Activated CD4-positive, alpha-beta memory T cell treated with anti-CD3 and anti-CD28 coated beads, Interleukin-2, amount 10 ng/mL, durations not matched to agents 7 days and 5 days (primary cell): Measurements from ENCODE around the gene OSBPL6. TPM values are rescaled to one million over a fixed set of nuclear protein-coding genes. Genes with fewer than 3 reads are reported as not detected.

Experiments
- CTCF ChIA-PET: fragments of 350-600 bp; sonication (Branson Sonifier 250); formaldehyde crosslinking; loops from one replicate; lab custom pipeline; 2021; ENCODE audit warnings: antibody characterized with exemption, inconsistent platforms; lab: Charles Lee
- POLR2A ChIA-PET: fragments of 350-600 bp; sonication (Branson Sonifier 250); formaldehyde crosslinking; loops from one replicate; lab custom pipeline; 2021; ENCODE audit warnings: antibody characterized with exemption; lab: Charles Lee
- DNase-seq: peaks from one replicate; pipeline ENCODE4 v3.0.0-alpha.2; 2020
- H3K27ac Mint-ChIP-seq: one replicate; pipeline ENCODE4 v1.8.0; 2021; ENCODE audit warnings: mild to moderate bottlenecking, mixed read lengths
- H3K27me3 Mint-ChIP-seq: one replicate; pipeline ENCODE4 v1.8.0; 2021; ENCODE audit warnings: mixed read lengths
- H3K36me3 Mint-ChIP-seq: one replicate; pipeline ENCODE4 v1.8.0; 2021; ENCODE audit warnings: low read depth, mixed read lengths
- H3K4me1 Mint-ChIP-seq: one replicate; pipeline ENCODE4 v1.8.0; 2021; ENCODE audit warnings: mixed read lengths
- H3K4me3 Mint-ChIP-seq: one replicate; pipeline ENCODE4 v1.8.0; 2021; ENCODE audit warnings: mild to moderate bottlenecking, mixed read lengths
- H3K9me3 Mint-ChIP-seq: one replicate; pipeline ENCODE4 v1.8.0; 2021; ENCODE audit warnings: mixed read lengths
- total RNA-seq, 2 experiments: library from RNA; stranded (reverse); gene quantifications; one replicate each; pipeline ENCODE4 v1.2.3, GENCODE V29; 2021

Gene OSBPL6
- total RNA-seq, 2 experiments from 2014 or later, result 0.78 to 0.88 TPM

GRCh38 chr2:178287652-178288344 is 93.5 kb downstream of the OSBPL6 start:
- Mint-ChIP-seq H3K9me3 (no peaks in the 10 kb centered on the region), H3K27me3 (peaks cover 22% of the 10 kb centered on the region), H3K27ac (no peak overlapping the region), H3K4me1 (peaks cover 4% of the 10 kb centered on the region), H3K4me3 (no peak overlapping the region), H3K36me3 (no peaks in the 10 kb centered on the region)
- CTCF ChIA-PET, result no interaction called here
- POLR2A ChIA-PET, result no interaction called here
- no peak for DNase-seq

GRCh38 chr2:178291703-178292102 is 97.4 kb downstream of the OSBPL6 start:
- POLR2A ChIA-PET, result no interaction called here
- Mint-ChIP-seq H3K36me3 (no peaks in the 10 kb centered on the region), H3K9me3 (no peaks in the 10 kb centered on the region), H3K4me3 (no peak overlapping the region), H3K27me3 (peaks cover 24% of the 10 kb centered on the region), H3K4me1 (no peaks in the 10 kb centered on the region), H3K27ac (no peak overlapping the region)
- no peak for DNase-seq
- CTCF ChIA-PET, result no interaction called here

GRCh38 chr2:178292586-178292985 is 98.3 kb downstream of the OSBPL6 start:
- H3K27ac Mint-ChIP-seq, result no peak overlapping the region
- peaks cover 24% of the 10 kb centered on the region for H3K27me3 Mint-ChIP-seq
- no peaks in the 10 kb centered on the region for H3K4me1 Mint-ChIP-seq
- POLR2A ChIA-PET, result no interaction called here
- no peak for DNase-seq
- CTCF ChIA-PET, result no interaction called here
- H3K9me3 Mint-ChIP-seq, result no peaks in the 10 kb centered on the region
- H3K36me3 Mint-ChIP-seq, result no peaks in the 10 kb centered on the region
- no peak overlapping the region for H3K4me3 Mint-ChIP-seq

- no peaks in the 10 kb centered on the region for H3K36me3 Mint-ChIP-seq
- POLR2A ChIA-PET, result no interaction called here
Measured at GRCh38 chr2:178295115-178295514, 100.8 kb downstream of the OSBPL6 start.

GRCh38 chr2:178295906-178296305 is 101.6 kb downstream of the OSBPL6 start:
- DNase-seq, result no peak
- CTCF ChIA-PET, result no interaction called here

More at GRCh38 chr2:178295115-178295514, 100.8 kb downstream of the OSBPL6 start:
- DNase-seq, result no peak
- Mint-ChIP-seq H3K27ac (no peak overlapping the region), H3K4me3 (no peak overlapping the region), H3K9me3 (no peaks in the 10 kb centered on the region), H3K4me1 (no peaks in the 10 kb centered on the region), H3K27me3 (peaks cover 21% of the 10 kb centered on the region)
- CTCF ChIA-PET, result no interaction called here

GRCh38 chr2:178296394-178297090 is 102.2 kb downstream of the OSBPL6 start:
- no peak overlapping the region for H3K4me3 Mint-ChIP-seq
- no peak overlapping the region for H3K27ac Mint-ChIP-seq
- CTCF ChIA-PET, result no interaction called here
- peaks cover 21% of the 10 kb centered on the region for H3K27me3 Mint-ChIP-seq
- no peaks in the 10 kb centered on the region for H3K36me3 Mint-ChIP-seq
- H3K4me1 Mint-ChIP-seq, result no peaks in the 10 kb centered on the region
- POLR2A ChIA-PET, result no interaction called here
- H3K9me3 Mint-ChIP-seq, result no peaks in the 10 kb centered on the region
- DNase-seq, result no peak

More at GRCh38 chr2:178295906-178296305, 101.6 kb downstream of the OSBPL6 start:
- H3K27me3 Mint-ChIP-seq, result peaks cover 24% of the 10 kb centered on the region
- no peak overlapping the region for H3K27ac Mint-ChIP-seq
- POLR2A ChIA-PET, result no interaction called here
- no peaks in the 10 kb centered on the region for H3K4me1 Mint-ChIP-seq
- no peak overlapping the region for H3K4me3 Mint-ChIP-seq
- no peaks in the 10 kb centered on the region for H3K36me3 Mint-ChIP-seq
- no peaks in the 10 kb centered on the region for H3K9me3 Mint-ChIP-seq

GRCh38 chr2:178297091-178297411 is 102.7 kb downstream of the OSBPL6 start:
- DNase-seq, result no peak
- ChIA-PET POLR2A (no interaction called here), CTCF (no interaction called here)
- H3K9me3 Mint-ChIP-seq, result no peaks in the 10 kb centered on the region
- H3K36me3 Mint-ChIP-seq, result no peaks in the 10 kb centered on the region
- H3K4me1 Mint-ChIP-seq, result no peaks in the 10 kb centered on the region
- no peak overlapping the region for H3K4me3 Mint-ChIP-seq
- H3K27ac Mint-ChIP-seq, result no peak overlapping the region
- H3K27me3 Mint-ChIP-seq, result peaks cover 22% of the 10 kb centered on the region

GRCh38 chr2:178298785-178299212 is 104.5 kb downstream of the OSBPL6 start:
- Mint-ChIP-seq H3K4me1 (no peaks in the 10 kb centered on the region), H3K36me3 (no peaks in the 10 kb centered on the region), H3K27ac (no peak overlapping the region), H3K4me3 (no peak overlapping the region), H3K27me3 (peaks cover 23% of the 10 kb centered on the region), H3K9me3 (no peaks in the 10 kb centered on the region)
- ChIA-PET POLR2A (no interaction called here), CTCF (interaction anchor here (1.3 kb wide), 1 partner anchor 188 kb away, joined by 3 read pairs; no protein-coding TSS in a partner anchor)
- DNase-seq, result no peak

- DNase-seq, result no peak
- CTCF ChIA-PET, result interaction anchor here (1.1 kb wide), 1 partner anchor 22 kb away, joined by 3 read pairs; no protein-coding TSS in a partner anchor
- H3K4me3 Mint-ChIP-seq, result no peak overlapping the region
- H3K9me3 Mint-ChIP-seq, result no peaks in the 10 kb centered on the region
- no peaks in the 10 kb centered on the region for H3K4me1 Mint-ChIP-seq
- no peak overlapping the region for H3K27ac Mint-ChIP-seq
- H3K36me3 Mint-ChIP-seq, result no peaks in the 10 kb centered on the region
- peaks cover 24% of the 10 kb centered on the region for H3K27me3 Mint-ChIP-seq
- POLR2A ChIA-PET, result no interaction called here
Measured at GRCh38 chr2:178301649-178302238, 107.4 kb downstream of the OSBPL6 start.

- POLR2A ChIA-PET, result no interaction called here
- Mint-ChIP-seq H3K9me3 (no peaks in the 10 kb centered on the region), H3K4me3 (no peak overlapping the region), H3K27ac (no peak overlapping the region), H3K4me1 (no peaks in the 10 kb centered on the region), H3K36me3 (no peaks in the 10 kb centered on the region), H3K27me3 (peaks cover 36% of the 10 kb centered on the region)
- CTCF ChIA-PET, result interaction anchor here (1.5 to 2.9 kb wide), 2 partner anchors 42 to 115 kb away, joined by 3 to 16 read pairs; no protein-coding TSS in a partner anchor
- no peak for DNase-seq
Measured at GRCh38 chr2:178304333-178304732, 110.0 kb downstream of the OSBPL6 start.

- Mint-ChIP-seq H3K9me3 (no peaks in the 10 kb centered on the region), H3K27me3 (peaks cover 39% of the 10 kb centered on the region), H3K4me3 (no peak overlapping the region), H3K36me3 (no peaks in the 10 kb centered on the region), H3K27ac (no peak overlapping the region), H3K4me1 (no peaks in the 10 kb centered on the region)
- CTCF ChIA-PET, result interaction anchor here (0.7 to 2.9 kb wide), 7 partner anchors 13 to 1283 kb away, joined by 3 to 16 read pairs (median 3); no protein-coding TSS in a partner anchor
- DNase-seq, result peak; percentile 57
- POLR2A ChIA-PET, result no interaction called here
Measured at GRCh38 chr2:178306352-178307073, 112.2 kb downstream of the OSBPL6 start.

- H3K4me1 Mint-ChIP-seq, result no peaks in the 10 kb centered on the region
- DNase-seq, result no peak
- H3K27ac Mint-ChIP-seq, result no peak overlapping the region
- no peaks in the 10 kb centered on the region for H3K36me3 Mint-ChIP-seq
- H3K4me3 Mint-ChIP-seq, result no peak overlapping the region
- H3K9me3 Mint-ChIP-seq, result no peaks in the 10 kb centered on the region
- CTCF ChIA-PET, result no interaction called here
- POLR2A ChIA-PET, result no interaction called here
- H3K27me3 Mint-ChIP-seq, result peaks cover 40% of the 10 kb centered on the region
Measured at GRCh38 chr2:178307650-178308049, 113.3 kb downstream of the OSBPL6 start.

GRCh38 chr2:178309541-178309940 is 115.2 kb downstream of the OSBPL6 start:
- Mint-ChIP-seq H3K4me1 (no peaks in the 10 kb centered on the region), H3K27ac (no peak overlapping the region), H3K27me3 (peaks cover 33% of the 10 kb centered on the region), H3K9me3 (no peaks in the 10 kb centered on the region), H3K4me3 (no peak overlapping the region), H3K36me3 (no peaks in the 10 kb centered on the region)
- ChIA-PET CTCF (interaction anchor here (1.0 kb wide), 1 partner anchor 198 kb away, joined by 3 read pairs; the partner anchor contains the start of gene RBM45), POLR2A (no interaction called here)
- no peak for DNase-seq
